OCI-LY1 (cell line): Measurements from ENCODE around the gene MAPK9.

Experiments
- CTCF ChIP-seq: fragments of 200-600 bp; sonication (generic), shearing (Covaris generic); IDR thresholded peaks from 2 replicates; pipeline ENCODE4 v1.5.1; 2017; ENCODE audit warnings: mild to moderate bottlenecking, antibody characterized with exemption, low read length, moderate library complexity, mixed read lengths
- EZH2 ChIP-seq: fragments of 200-600 bp; sonication (generic), shearing (Covaris generic); IDR thresholded peaks from 2 replicates; pipeline ENCODE4 v1.8.0; 2017; ENCODE audit warnings: borderline replicate concordance, mixed run types, mild to moderate bottlenecking, antibody characterized with exemption, low read length, moderate library complexity, mixed read lengths

DNA sequence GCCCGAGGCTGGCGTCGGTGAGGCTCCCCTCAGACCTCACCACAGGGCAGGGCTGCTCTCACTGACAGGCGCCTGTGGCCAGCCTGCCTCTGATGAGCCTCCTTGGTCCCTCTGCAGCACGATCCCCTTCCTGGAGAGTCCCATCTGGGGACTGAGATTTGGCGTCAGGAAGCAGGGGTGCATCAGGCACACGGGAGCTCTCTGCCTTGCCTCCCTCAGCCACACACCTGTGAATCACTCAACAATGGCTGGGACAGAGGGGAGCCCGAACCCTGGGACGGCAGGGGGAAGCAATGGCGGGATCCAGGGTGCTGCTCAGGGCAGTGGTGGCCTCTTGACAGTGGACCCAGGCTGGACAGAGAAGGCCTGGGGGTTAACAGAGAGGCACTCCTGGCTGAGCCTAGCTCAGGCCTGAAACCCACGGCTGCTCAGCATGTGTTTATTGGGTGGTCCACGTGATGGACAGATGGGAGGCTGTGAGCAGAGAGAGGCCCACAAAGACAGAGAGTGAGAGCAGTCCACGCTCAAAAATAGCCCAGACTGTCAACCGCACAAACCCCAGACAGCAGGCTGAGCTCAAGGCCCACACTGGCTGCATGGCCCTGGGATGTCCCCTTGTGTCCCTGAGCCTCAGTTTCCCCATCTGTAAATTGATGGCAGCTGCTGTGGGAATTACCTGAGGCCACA lies 94.7 kb downstream of the MAPK9 start:
- TF ChIP-seq CTCF (no peak), EZH2 (no peak)
